Aorta (tissue), 5 donors: ENCODE data around the gene HSPA14. TPM values are rescaled to one million over a fixed set of nuclear protein-coding genes. Genes with fewer than 3 reads are reported as not detected.

Source experiments
- ATAC-seq: fragments of 200-7000 bp; cut with Tn5 transposase; one replicate; pipeline ENCODE4 v1.9.1; 2022; ENCODE audit warnings: moderate library complexity; ENCODE audit not compliant: low FRiP score
- DNase-seq, 2 donors: peaks; one replicate each; pipeline ENCODE4 v3.0.0-alpha.2; 2020
- H3K27ac ChIP-seq, 2 donors: one replicate each; pipeline ENCODE4 v1.5.1; 2013; ENCODE audit warnings: low read length in 2 of 2, mild to moderate bottlenecking in 2 of 2, moderate library complexity in 2 of 2, control low read depth in 1 of 2, inconsistent platforms in 1 of 2, low read depth in 1 of 2
- H3K27me3 ChIP-seq, 2 donors: one replicate each; pipeline ENCODE4 v1.6.1; 2013; ENCODE audit warnings: control low read depth in 1 of 2, low read length in 1 of 2, mild to moderate bottlenecking in 1 of 2, moderate library complexity in 1 of 2; ENCODE audit not compliant: insufficient read depth in 2 of 2, control insufficient read depth in 1 of 2
- H3K36me3 ChIP-seq, 2 donors: one replicate each; pipeline ENCODE4 v1.6.1; 2013; ENCODE audit warnings: control low read depth in 1 of 2, low read length in 1 of 2, mild to moderate bottlenecking in 1 of 2; ENCODE audit not compliant: insufficient read depth in 2 of 2, control insufficient read depth in 1 of 2
- H3K4me1 ChIP-seq, 2 donors: one replicate each; pipeline ENCODE4 v1.6.1; 2013; ENCODE audit warnings: low read length in 2 of 2, control low read depth in 1 of 2, mild to moderate bottlenecking in 1 of 2, moderate library complexity in 1 of 2; ENCODE audit not compliant: insufficient read depth in 2 of 2, control insufficient read depth in 1 of 2
- H3K4me3 ChIP-seq, 2 donors: one replicate each; pipeline ENCODE4 v1.5.1; 2013; ENCODE audit warnings: low read length in 2 of 2, control low read depth in 1 of 2, mild to moderate bottlenecking in 1 of 2
- H3K9me3 ChIP-seq: one replicate; pipeline ENCODE4 v1.6.1; 2013; ENCODE audit warnings: mild to moderate bottlenecking, low read length; ENCODE audit not compliant: control insufficient read depth
- WGBS, 2 donors: extraction: QIAGEN DNeasy Blood & Tissue Kit; methylation state at CpG; one replicate each; pipeline ENCODE4 v1.1.7; 2013; 5-methylcytosine and 5-hydroxymethylcytosine counted together
- intact Hi-C, 2 donors: fragments of 100-400 bp; cut with DNase I; formaldehyde crosslinking; loops; one replicate each; pipeline versions ENCODE4 v1.14.2 to v1.15.0; 2022
- polyA plus RNA-seq, 2 donors: library from polyadenylated mRNA; stranded (reverse); fragments of 200-250 nt; gene quantifications; one replicate each; pipeline ENCODE4 v1.2.3, GENCODE V29; 2013
- total RNA-seq, 2 donors: library from RNA; stranded (reverse); fragmentation: NEBNext Ultra II Directional; extraction: Animal tissue kit (Norgen Biotek cat#: 25700); gene quantifications; one replicate each; pipeline ENCODE4 v1.2.1, GENCODE V29; 2021
- donor health status: healthy with polysubstance abuse.
- donor health status: Bipolar disorder and iron deficiency.
- donor health status: DM: no; HTN: no; CAD: no.
- donor health status: DM: no; HTN: no; CAD: no.
- donor health status: DM: yes; HTN: yes; CAD: no.

Gene HSPA14
- total and polyA plus RNA-seq, 4 donors = 7.3 to 11.7 (median 11.5) TPM

- intact Hi-C loops = loop anchor here (5.0 to 10.0 kb wide), 2 partner anchors 91 to 329 kb away; no protein-coding TSS in a partner anchor
- Histone ChIP-seq H3K4me1 (no peaks in the 10 kb centered on the region), H3K27me3 (no peaks in the 10 kb centered on the region), H3K36me3 (no peaks in the 10 kb centered on the region), H3K4me3 (no peak overlapping the region), H3K9me3 (no peaks in the 10 kb centered on the region), H3K27ac (no peak overlapping the region)
- DNase-seq (no peak), ATAC-seq (no peak)
- WGBS, 2 donors = 72 to 80% methylated on average over 1 of the region's 1 CpG
These were observed 11.9 kb upstream of the HSPA14 start for GRCh38 chr10:14826076-14826829.

GRCh38 chr10:14833106-14833505 lies 5.0 kb upstream of the HSPA14 start:
- H3K27me3 ChIP-seq = no peaks in the 10 kb centered on the region
- intact Hi-C loops = no loop called here
- no peaks in the 10 kb centered on the region for H3K36me3 ChIP-seq
- DNase-seq = no peak
- no peaks in the 10 kb centered on the region for H3K9me3 ChIP-seq
- no peak overlapping the region for H3K4me3 ChIP-seq
- no peak for ATAC-seq
- no peaks in the 10 kb centered on the region for H3K4me1 ChIP-seq
- no peak overlapping the region for H3K27ac ChIP-seq
- WGBS, 2 donors = 77 to 79% methylated on average over 3 of the region's 3 CpGs

- Histone ChIP-seq H3K36me3 (no peaks in the 10 kb centered on the region), H3K4me1 (no peaks in the 10 kb centered on the region), H3K9me3 (no peaks in the 10 kb centered on the region), H3K27me3 (no peaks in the 10 kb centered on the region), H3K4me3 (no peak overlapping the region), H3K27ac (no peak overlapping the region)
- DNase-seq (no peak), ATAC-seq (no peak)
- WGBS, 2 donors = 96 to 98% methylated on average over 2 of the region's 2 CpGs
- intact Hi-C loops = loop anchor here in 1 of 2 donors (5.0 kb wide), 1 partner anchor 234 kb away; no protein-coding TSS in a partner anchor
These were observed 1.9 kb upstream of the HSPA14 start for GRCh38 chr10:14836208-14836607.

- intact Hi-C loops = loop anchor here in 1 of 2 donors (5.0 kb wide), 1 partner anchor 235 kb away; no protein-coding TSS in a partner anchor
- Histone ChIP-seq H3K9me3 (no peaks in the 10 kb centered on the region), H3K4me1 (no peaks in the 10 kb centered on the region), H3K27ac (peak overlapping the region; percentile 67 to 81), H3K36me3 (peaks cover 0 to under 1% of the 10 kb centered on the region in 2 donors), H3K27me3 (no peaks in the 10 kb centered on the region), H3K4me3 (peak overlapping the region; percentile 53 to 55)
- 16 to 19% methylated on average over 14 of the region's 14 CpGs for WGBS, 2 donors
- DNase-seq = no peak
- ATAC-seq = no peak
These were observed 926 bp upstream of the HSPA14 start for GRCh38 chr10:14837003-14837756.

GRCh38 chr10:14838582-14839304 lies 637 bp downstream of the HSPA14 start:
- DNase-seq = peak; percentile 56 to 77
- intact Hi-C loops = loop anchor here in 1 of 2 donors (1.0 to 5.0 kb wide), 2 partner anchors 40 to 236 kb away; partner anchors contain the start of gene SUV39H2
- ATAC-seq = peak; percentile 36
- Histone ChIP-seq H3K9me3 (no peaks in the 10 kb centered on the region), H3K4me1 (no peaks in the 10 kb centered on the region), H3K4me3 (peak overlapping the region; percentile 81 to 93), H3K36me3 (peaks cover 0 to 7% of the 10 kb centered on the region in 2 donors), H3K27ac (peak overlapping the region; percentile 62 to 92), H3K27me3 (no peaks in the 10 kb centered on the region)
- 1% methylated on average over 47 to 60 of the region's 60 CpGs for WGBS, 2 donors

- intact Hi-C loops = loop anchor here in 1 of 2 donors (5.0 kb wide), 1 partner anchor 237 kb away; no protein-coding TSS in a partner anchor
- H3K4me3 ChIP-seq = peak overlapping the region; percentile 81 to 93
- H3K4me1 ChIP-seq = no peaks in the 10 kb centered on the region
- WGBS, 2 donors = 8 to 12% methylated on average over 14 of the region's 14 CpGs
- no peaks in the 10 kb centered on the region for H3K9me3 ChIP-seq
- peak overlapping the region in 1 of 2 donors; percentile 92 for H3K27ac ChIP-seq
- peaks cover 0 to 7% of the 10 kb centered on the region in 2 donors for H3K36me3 ChIP-seq
- H3K27me3 ChIP-seq = no peaks in the 10 kb centered on the region
- DNase-seq = peak in 1 of 2 donors; percentile 68
- no peak for ATAC-seq
These were observed 1.2 kb downstream of the HSPA14 start for GRCh38 chr10:14839305-14839695.

- intact Hi-C loops = loop anchor here in 1 of 2 donors (5.0 kb wide), 1 partner anchor 303 kb away; no protein-coding TSS in a partner anchor
- H3K27ac ChIP-seq = no peak overlapping the region
These were observed 2.1 kb downstream of the HSPA14 start for GRCh38 chr10:14840178-14840577.

GRCh38 chr10:14843327-14843988 lies 5.4 kb downstream of the HSPA14 start:
- DNase-seq (peak in 1 of 2 donors; percentile 41), ATAC-seq (no peak)
- H3K27me3 ChIP-seq = no peaks in the 10 kb centered on the region
- WGBS, 2 donors = 91 to 92% methylated on average over 15 of the region's 15 CpGs
- no peak overlapping the region for H3K4me3 ChIP-seq
- no peaks in the 10 kb centered on the region for H3K9me3 ChIP-seq
- no peaks in the 10 kb centered on the region for H3K4me1 ChIP-seq
- peaks cover 4 to 7% of the 10 kb centered on the region in 2 donors for H3K36me3 ChIP-seq
- intact Hi-C loops = loop anchor here in 1 of 2 donors (5.0 kb wide), 1 partner anchor 306 kb away; no protein-coding TSS in a partner anchor
- no peak overlapping the region for H3K27ac ChIP-seq

More at GRCh38 chr10:14840178-14840577, 2.1 kb downstream of the HSPA14 start:
- Histone ChIP-seq H3K27me3 (no peaks in the 10 kb centered on the region), H3K4me1 (no peaks in the 10 kb centered on the region), H3K4me3 (no peak overlapping the region), H3K36me3 (peaks cover 3 to 7% of the 10 kb centered on the region in 2 donors), H3K9me3 (no peaks in the 10 kb centered on the region)
- no peak for DNase-seq
- ATAC-seq = no peak
- 89 to 93% methylated on average over 2 of the region's 2 CpGs for WGBS, 2 donors
